Astrocyte (in vitro differentiated cells and primary cell): ENCODE data around the gene FRS2. TPM values are rescaled to one million over a fixed set of nuclear protein-coding genes. Genes with fewer than 3 reads are reported as not detected.

Experiments used
- DNase-seq: peaks from one replicate; pipeline ENCODE4 v3.0.0-alpha.2; 2010; ENCODE audit warnings: low read depth
- FAIRE-seq: peaks from 2 replicates; lab custom pipeline; 2011; peaks lifted over from hg19 to GRCh38; lab: Jason Lieb, UNC
- H2AFZ ChIP-seq: 2 replicates; pipeline ENCODE4 v1.6.0; 2012; ENCODE audit warnings: low read depth, low read length, inconsistent platforms
- H3K27ac ChIP-seq: 2 replicates; pipeline ENCODE4 v1.5.1; 2011; ENCODE audit warnings: low read depth, low read length, inconsistent platforms
- H3K27me3 ChIP-seq: 2 replicates; pipeline ENCODE4 v1.6.0; 2011; ENCODE audit warnings: low read length, inconsistent platforms; ENCODE audit not compliant: insufficient read depth
- H3K36me3 ChIP-seq: 2 replicates; pipeline ENCODE4 v1.5.1; 2011; ENCODE audit warnings: low read length, inconsistent platforms; ENCODE audit not compliant: insufficient read depth
- H3K4me1 ChIP-seq: 2 replicates; pipeline ENCODE4 v1.5.1; 2011; ENCODE audit warnings: low read length, inconsistent platforms; ENCODE audit not compliant: insufficient read depth
- H3K4me2 ChIP-seq: 2 replicates; pipeline ENCODE4 v1.6.0; 2012; ENCODE audit warnings: low read length, inconsistent platforms
- H3K4me3 ChIP-seq: 2 replicates; pipeline ENCODE4 v1.5.1; 2011; ENCODE audit warnings: low read depth, mild to moderate bottlenecking, low read length, inconsistent platforms; ENCODE audit not compliant: insufficient read depth
- H3K79me2 ChIP-seq: 2 replicates; pipeline ENCODE4 v1.6.0; 2012; ENCODE audit warnings: mild to moderate bottlenecking, low read length, inconsistent platforms; ENCODE audit not compliant: insufficient read depth
- H3K9ac ChIP-seq: 2 replicates; pipeline ENCODE4 v1.6.0; 2012; ENCODE audit warnings: mild to moderate bottlenecking, low read length, inconsistent platforms
- H3K9me3 ChIP-seq: 2 replicates; pipeline ENCODE4 v1.5.1; 2012; ENCODE audit warnings: low read depth, mild to moderate bottlenecking, low read length, inconsistent platforms; ENCODE audit not compliant: insufficient read depth
- H4K20me1 ChIP-seq: 2 replicates; pipeline ENCODE4 v1.6.0; 2012; ENCODE audit warnings: low read length, inconsistent platforms; ENCODE audit not compliant: insufficient read depth
- H3K27ac Mint-ChIP-seq: one replicate; pipeline ENCODE4 v1.8.0; 2021; ENCODE audit warnings: mild to moderate bottlenecking, mixed read lengths; ENCODE audit not compliant: unreplicated experiment
- H3K27me3 Mint-ChIP-seq: one replicate; pipeline ENCODE4 v1.8.0; 2021; ENCODE audit warnings: low read depth, mixed read lengths; ENCODE audit not compliant: unreplicated experiment
- H3K36me3 Mint-ChIP-seq: one replicate; pipeline ENCODE4 v1.8.0; 2021; ENCODE audit warnings: low read depth, mixed read lengths; ENCODE audit not compliant: unreplicated experiment
- H3K4me1 Mint-ChIP-seq: one replicate; pipeline ENCODE4 v1.8.0; 2021; ENCODE audit warnings: low read depth, mixed read lengths; ENCODE audit not compliant: unreplicated experiment
- H3K4me3 Mint-ChIP-seq: one replicate; pipeline ENCODE4 v1.8.0; 2021; ENCODE audit warnings: mild to moderate bottlenecking, moderate library complexity, mixed read lengths; ENCODE audit not compliant: unreplicated experiment
- H3K9me3 Mint-ChIP-seq: one replicate; pipeline ENCODE4 v1.8.0; 2021; ENCODE audit warnings: mild to moderate bottlenecking, mixed read lengths; ENCODE audit not compliant: unreplicated experiment
- EZH2 ChIP-seq: IDR thresholded peaks from 2 replicates; pipeline ENCODE4 v1.6.1; 2012; ENCODE audit warnings: mild to moderate bottlenecking, low read length, inconsistent platforms; ENCODE audit not compliant: insufficient read depth
- total RNA-seq: library from RNA; stranded (reverse); gene quantifications from 2 replicates; pipeline ENCODE4 v1.2.1, GENCODE V29; 2021
- TF ChIP-seq, protein P1 (sequence below): IDR thresholded peaks from 2 replicates; pipeline ENCODE4 v1.5.1; 2011; ENCODE audit warnings: low read depth, mild to moderate bottlenecking, inconsistent platforms, low read length, moderate library complexity; ENCODE audit not compliant: insufficient read depth

The FRS2 gene
- total RNA-seq, 1 donor from 2014 or later, result 60.9 TPM

DNA sequence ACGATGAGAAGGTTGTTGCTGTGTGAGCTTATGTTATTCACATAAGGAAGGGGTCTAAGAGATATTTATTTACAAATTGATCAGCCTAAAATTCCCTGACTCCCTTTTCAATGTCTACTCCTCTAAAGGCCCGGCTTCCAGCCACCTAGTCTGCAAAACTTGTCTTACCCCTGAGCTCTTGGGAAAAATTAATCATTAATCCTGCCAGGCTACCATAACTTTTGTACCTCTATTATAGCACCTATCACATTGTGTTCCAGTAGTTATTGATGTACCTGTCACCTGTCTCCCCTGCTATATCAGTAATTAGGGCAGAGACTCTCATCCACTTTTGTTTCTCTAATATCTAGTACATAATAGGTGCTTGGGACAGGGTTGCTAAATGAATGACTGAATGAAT is 29.3 kb upstream of the FRS2 start:
- Histone ChIP-seq H2AFZ (no peak overlapping the region), H3K4me1 (no peaks in the 10 kb centered on the region), H3K27me3 (no peaks in the 10 kb centered on the region), H3K4me3 (no peak overlapping the region), H4K20me1 (no peaks in the 10 kb centered on the region), H3K79me2 (no peaks in the 10 kb centered on the region), H3K4me2 (no peak overlapping the region), H3K36me3 (no peaks in the 10 kb centered on the region), H3K27ac (no peak overlapping the region), H3K9ac (no peak overlapping the region), H3K9me3 (no peaks in the 10 kb centered on the region)
- DNase-seq (no peak), FAIRE-seq (no peak)
- Mint-ChIP-seq H3K27ac (no peak overlapping the region), H3K4me3 (no peak overlapping the region), H3K9me3 (peaks cover 6% of the 10 kb centered on the region), H3K4me1 (no peaks in the 10 kb centered on the region), H3K27me3 (no peaks in the 10 kb centered on the region), H3K36me3 (no peaks in the 10 kb centered on the region)
- TF ChIP-seq EZH2, result no peak
- TF ChIP-seq, protein P1, sequence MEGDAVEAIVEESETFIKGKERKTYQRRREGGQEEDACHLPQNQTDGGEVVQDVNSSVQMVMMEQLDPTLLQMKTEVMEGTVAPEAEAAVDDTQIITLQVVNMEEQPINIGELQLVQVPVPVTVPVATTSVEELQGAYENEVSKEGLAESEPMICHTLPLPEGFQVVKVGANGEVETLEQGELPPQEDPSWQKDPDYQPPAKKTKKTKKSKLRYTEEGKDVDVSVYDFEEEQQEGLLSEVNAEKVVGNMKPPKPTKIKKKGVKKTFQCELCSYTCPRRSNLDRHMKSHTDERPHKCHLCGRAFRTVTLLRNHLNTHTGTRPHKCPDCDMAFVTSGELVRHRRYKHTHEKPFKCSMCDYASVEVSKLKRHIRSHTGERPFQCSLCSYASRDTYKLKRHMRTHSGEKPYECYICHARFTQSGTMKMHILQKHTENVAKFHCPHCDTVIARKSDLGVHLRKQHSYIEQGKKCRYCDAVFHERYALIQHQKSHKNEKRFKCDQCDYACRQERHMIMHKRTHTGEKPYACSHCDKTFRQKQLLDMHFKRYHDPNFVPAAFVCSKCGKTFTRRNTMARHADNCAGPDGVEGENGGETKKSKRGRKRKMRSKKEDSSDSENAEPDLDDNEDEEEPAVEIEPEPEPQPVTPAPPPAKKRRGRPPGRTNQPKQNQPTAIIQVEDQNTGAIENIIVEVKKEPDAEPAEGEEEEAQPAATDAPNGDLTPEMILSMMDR, result no peak

DNA sequence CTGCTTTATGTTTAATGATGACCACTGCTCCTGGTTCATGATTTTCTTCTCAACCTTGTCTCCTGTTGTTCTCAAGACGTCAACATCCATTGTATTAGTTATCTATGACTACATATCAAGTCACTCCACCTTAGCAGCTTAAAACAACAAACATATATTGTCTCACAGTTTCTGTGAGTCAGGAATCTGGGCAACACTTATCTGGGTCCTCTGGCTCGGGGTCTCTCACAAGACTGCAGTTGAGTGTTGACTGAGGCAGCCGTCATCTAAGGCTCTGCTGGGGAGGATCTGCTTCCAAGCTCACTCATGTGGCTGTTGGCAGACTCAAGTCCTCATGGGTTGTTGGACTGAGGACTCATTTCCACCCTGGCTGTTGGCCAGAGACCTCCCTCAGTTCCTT is 27.3 kb upstream of the FRS2 start:
- H3K4me3 Mint-ChIP-seq, result no peak overlapping the region
- DNase-seq, result peak; percentile 86
- FAIRE-seq, result peak; percentile 23
- no peaks in the 10 kb centered on the region for H4K20me1 ChIP-seq
- H3K9ac ChIP-seq, result no peak overlapping the region
- no peaks in the 10 kb centered on the region for H3K4me1 ChIP-seq
- peaks cover 6% of the 10 kb centered on the region for H3K9me3 Mint-ChIP-seq
- no peak overlapping the region for H3K4me3 ChIP-seq
- H3K79me2 ChIP-seq, result no peaks in the 10 kb centered on the region
- H3K36me3 ChIP-seq, result no peaks in the 10 kb centered on the region
- H3K4me1 Mint-ChIP-seq, result no peaks in the 10 kb centered on the region
- no peak overlapping the region for H3K27ac Mint-ChIP-seq
- H3K27ac ChIP-seq, result peak overlapping the region; percentile 71
- H3K4me2 ChIP-seq, result peak overlapping the region; percentile 4
- no peak for TF ChIP-seq EZH2
- TF ChIP-seq, protein P1, result no peak
- no peaks in the 10 kb centered on the region for H3K36me3 Mint-ChIP-seq
- H3K27me3 ChIP-seq, result no peaks in the 10 kb centered on the region
- H3K27me3 Mint-ChIP-seq, result no peaks in the 10 kb centered on the region
- H2AFZ ChIP-seq, result peak overlapping the region; percentile 36
- no peaks in the 10 kb centered on the region for H3K9me3 ChIP-seq

DNA sequence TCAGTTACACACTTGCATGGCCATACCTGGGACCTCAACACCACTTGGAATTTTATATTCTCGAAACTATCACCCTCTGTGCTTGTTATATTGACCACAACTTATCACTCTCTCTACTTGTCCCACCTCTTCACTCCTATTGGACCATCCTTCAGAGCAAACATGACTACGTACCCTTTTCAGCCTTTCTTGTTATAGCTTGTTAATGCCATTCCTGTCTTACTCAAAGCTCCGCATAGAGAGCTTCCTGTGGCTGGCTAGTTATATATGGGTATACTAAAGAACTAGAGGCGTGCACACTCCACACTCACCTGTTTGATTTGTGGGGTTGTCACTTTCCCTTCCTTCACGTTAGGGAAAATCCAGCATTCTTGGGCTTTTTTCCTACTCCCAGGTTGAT is 26.3 kb upstream of the FRS2 start:
- Histone ChIP-seq H4K20me1 (no peaks in the 10 kb centered on the region), H3K4me2 (no peak overlapping the region), H3K36me3 (no peaks in the 10 kb centered on the region), H3K9me3 (no peaks in the 10 kb centered on the region), H3K27me3 (no peaks in the 10 kb centered on the region), H3K4me3 (no peak overlapping the region), H3K4me1 (no peaks in the 10 kb centered on the region), H3K79me2 (no peaks in the 10 kb centered on the region), H3K27ac (no peak overlapping the region), H2AFZ (no peak overlapping the region), H3K9ac (no peak overlapping the region)
- no peak overlapping the region for H3K4me3 Mint-ChIP-seq
- FAIRE-seq, result no peak
- H3K27ac Mint-ChIP-seq, result no peak overlapping the region
- H3K4me1 Mint-ChIP-seq, result no peaks in the 10 kb centered on the region
- H3K27me3 Mint-ChIP-seq, result no peaks in the 10 kb centered on the region
- no peak for TF ChIP-seq EZH2
- TF ChIP-seq, protein P1, result no peak
- H3K36me3 Mint-ChIP-seq, result no peaks in the 10 kb centered on the region
- DNase-seq, result no peak
- H3K9me3 Mint-ChIP-seq, result peaks cover 6% of the 10 kb centered on the region
